ENCODE measurements around the gene SLC26A8.
"Not testable (repeated sequence)": the region's sequence is repeated elsewhere in the genome, so short reads cannot be mapped to it uniquely, and the experiment has no call there.

Gene SLC26A8

GRCh38 chr6:35908753-35909401 lies 115.6 kb downstream of the SLC26A8 start:
- DNase-seq = not testable (repeated sequence)

- DNase-seq = no peak
These were observed 116.7 kb downstream of the SLC26A8 start for GRCh38 chr6:35907750-35908149.

- no peak for DNase-seq
These were observed 118.0 kb downstream of the SLC26A8 start for GRCh38 chr6:35906499-35906846.

GRCh38 chr6:35905841-35906498 lies 118.5 kb downstream of the SLC26A8 start:
- DNase-seq = no peak

- no peak for DNase-seq
These were observed 119.2 kb downstream of the SLC26A8 start for GRCh38 chr6:35905141-35905785.

GRCh38 chr6:35903679-35904078 lies 120.8 kb downstream of the SLC26A8 start:
- no peak for DNase-seq

- no peak for DNase-seq
These were observed 124.0 kb downstream of the SLC26A8 start for GRCh38 chr6:35900448-35900847.

GRCh38 chr6:35898003-35898402 lies 126.4 kb downstream of the SLC26A8 start:
- no peak for DNase-seq

GRCh38 chr6:35897486-35897885 lies 127.0 kb downstream of the SLC26A8 start:
- no peak for DNase-seq

GRCh38 chr6:35897036-35897435 lies 127.4 kb downstream of the SLC26A8 start:
- DNase-seq = no peak

GRCh38 chr6:35896228-35896627 lies 128.2 kb downstream of the SLC26A8 start:
- DNase-seq = no peak

GRCh38 chr6:35895560-35895959 lies 128.9 kb downstream of the SLC26A8 start:
- no peak for DNase-seq

- DNase-seq = no peak
These were observed 129.7 kb downstream of the SLC26A8 start for GRCh38 chr6:35894776-35895175.
